Spleen (tissue), 7 donors: Measurements from ENCODE around the gene C12orf54.

ENCODE experiments used
- CTCF ChIP-seq, 11 experiments: fragments of 200-600 bp in 7 of 11; fragments of 450-650 bp in 4 of 11; sonication (generic) in 4 of 11; IDR thresholded peaks in 8 of 11; conservative IDR thresholded peaks in 3 of 11; 1 replicate in 7 of 11; 2 replicates in 4 of 11; pipeline versions ENCODE4 v1.4.0 to v1.8.0; 2016 to 2021; ENCODE audit warnings: antibody characterized with exemption in 11 of 11, inconsistent platforms in 4 of 11, mild to moderate bottlenecking in 1 of 11
- POLR2A ChIP-seq, 3 donors: fragments of 450-650 bp; IDR thresholded peaks; one replicate each; pipeline ENCODE4 v1.5.1; 2017; ENCODE audit warnings: antibody characterized with exemption in 3 of 3, mild to moderate bottlenecking in 1 of 3
- POLR2AphosphoS5 ChIP-seq, 3 donors: sonication (generic); formaldehyde crosslinking; IDR thresholded peaks; one replicate each; pipeline ENCODE4 v1.5.1; 2017; ENCODE audit warnings: antibody characterized with exemption in 3 of 3
- donor health status: DM: no; HTN: no; CAD: no; lungs with moderate emphysema.
- donor health status: DM: no; HTN: no; CAD: no.
- donor health status: DM: no; HTN: no; CAD: no.

- no peak for TF ChIP-seq POLR2AphosphoS5 (IDR thresholded peaks at IDR 0.05)
- no peak for TF ChIP-seq POLR2A (IDR thresholded peaks at IDR 0.05)
- no peak for TF ChIP-seq CTCF (IDR thresholded peaks at IDR 0.05 in 8 of 11, conservative IDR thresholded peaks at IDR 0.05 in 3 of 11)
Measured at GRCh38 chr12:48442179-48442847, 40.0 kb upstream of the C12orf54 start.
